CD4-positive, alpha-beta memory T cell (primary cell): Measurements from ENCODE around the gene PLCL1. TPM values are rescaled to one million over a fixed set of nuclear protein-coding genes. Genes with fewer than 3 reads are reported as not detected.
A peak's percentile ranks its signal among the peaks of the same experiment; 100 is the strongest.

Experiments
- CTCF ChIA-PET: fragments of 350-600 bp; sonication (Branson Sonifier 250); formaldehyde crosslinking; loops from one replicate; lab custom pipeline; 2021; ENCODE audit warnings: inconsistent platforms; ENCODE audit not compliant: partially characterized antibody; lab: Charles Lee
- POLR2A ChIA-PET: fragments of 350-600 bp; sonication (Branson Sonifier 250); formaldehyde crosslinking; loops from one replicate; lab custom pipeline; 2021; ENCODE audit not compliant: partially characterized antibody; lab: Charles Lee
- DNase-seq, 5 donors: peaks; one replicate each; pipeline versions ENCODE4 v3.0.0 to v3.0.0-alpha.2; 2020 to 2022; ENCODE audit warnings: mixed read lengths in 1 of 5
- H3K27ac ChIP-seq: one replicate; pipeline ENCODE4 v1.7.0; 2013; ENCODE audit warnings: low read depth, low read length
- H3K27me3 ChIP-seq: 2 replicates; pipeline ENCODE4 v1.7.0; 2013; ENCODE audit warnings: mild to moderate bottlenecking, low read length, moderate library complexity; ENCODE audit not compliant: insufficient read depth
- H3K36me3 ChIP-seq: 2 replicates; pipeline ENCODE4 v1.7.0; 2013; ENCODE audit warnings: mild to moderate bottlenecking, low read length, moderate library complexity; ENCODE audit not compliant: insufficient read depth
- H3K4me1 ChIP-seq: 2 replicates; pipeline ENCODE4 v1.7.0; 2013; ENCODE audit warnings: mild to moderate bottlenecking, low read length, moderate library complexity; ENCODE audit not compliant: insufficient read depth
- H3K4me3 ChIP-seq, 2 donors: one replicate each; pipeline ENCODE4 v1.7.0; 2013; ENCODE audit warnings: low read length in 2 of 2, mild to moderate bottlenecking in 1 of 2
- H3K9me3 ChIP-seq, 2 donors: one replicate each; pipeline ENCODE4 v1.7.0; 2013; ENCODE audit warnings: low read length in 2 of 2, control low read depth in 1 of 2; ENCODE audit not compliant: control insufficient read depth in 1 of 2
- H3K27ac Mint-ChIP-seq, 7 donors: one replicate each; pipeline ENCODE4 v1.8.0; 2020 to 2021; ENCODE audit warnings: mixed read lengths in 7 of 7, mild to moderate bottlenecking in 6 of 7, inconsistent platforms in 3 of 7, moderate library complexity in 3 of 7
- H3K27me3 Mint-ChIP-seq, 2 donors: one replicate each; pipeline ENCODE4 v1.8.0; 2020 to 2021; ENCODE audit warnings: mixed read lengths in 2 of 2
- H3K36me3 Mint-ChIP-seq, 2 donors: one replicate each; pipeline ENCODE4 v1.8.0; 2020 to 2021; ENCODE audit warnings: mixed read lengths in 2 of 2, inconsistent platforms in 1 of 2, mild to moderate bottlenecking in 1 of 2
- H3K4me1 Mint-ChIP-seq, 4 donors: one replicate each; pipeline ENCODE4 v1.8.0; 2020 to 2021; ENCODE audit warnings: mixed read lengths in 4 of 4, mild to moderate bottlenecking in 1 of 4
- H3K4me3 Mint-ChIP-seq, 8 donors: one replicate each; pipeline ENCODE4 v1.8.0; 2020 to 2021; ENCODE audit warnings: mixed read lengths in 8 of 8, mild to moderate bottlenecking in 7 of 8, moderate library complexity in 6 of 8, inconsistent platforms in 3 of 8
- H3K9me3 Mint-ChIP-seq, 8 donors: one replicate each; pipeline ENCODE4 v1.8.0; 2020 to 2021; ENCODE audit warnings: mixed read lengths in 8 of 8, mild to moderate bottlenecking in 5 of 8, inconsistent platforms in 3 of 8, moderate library complexity in 1 of 8
- intact Hi-C: fragments of 100-400 bp; cut with micrococcal nuclease; formaldehyde crosslinking; loops from one replicate; pipeline ENCODE4 v1.15.1; 2023
- polyA plus RNA-seq, 2 donors: library from polyadenylated mRNA; unstranded; fragments of 300-500 nt; fragmentation: Illumina TruSeq; gene quantifications; one replicate each; pipeline ENCODE4 v1.2.3, GENCODE V29; 2021
- total RNA-seq, 2 experiments: library from RNA; stranded (reverse); gene quantifications; one replicate each; pipeline ENCODE4 v1.2.3, GENCODE V29; 2021

Gene PLCL1
- total and polyA plus RNA-seq, 4 experiments from 2014 or later = 5.5 to 17.6 (median 12.4) TPM

DNA sequence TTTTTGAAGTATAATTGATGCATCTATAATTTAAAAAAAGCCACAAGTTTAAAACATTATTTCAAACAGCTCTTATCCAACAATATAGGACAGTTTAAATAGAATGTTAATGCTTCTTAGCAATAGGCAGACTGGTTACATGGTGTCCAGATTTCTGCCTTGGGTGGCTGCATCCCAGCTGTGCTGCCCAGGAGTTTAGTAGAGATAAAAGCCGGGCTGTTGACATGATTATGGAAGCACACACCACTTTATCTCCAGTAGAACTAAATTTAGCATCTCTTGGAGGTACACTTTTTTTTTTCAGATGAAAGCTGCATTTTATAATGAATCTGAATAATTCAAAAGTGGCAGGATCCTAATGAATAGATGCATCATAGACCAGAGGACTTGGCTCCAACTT is 309.7 kb downstream of the PLCL1 start:
- ChIA-PET CTCF (interaction anchor here (1.0 kb wide), 1 partner anchor 13 kb away, joined by 3 read pairs; no protein-coding TSS in a partner anchor), POLR2A (no interaction called here)
- H3K36me3 ChIP-seq = no peaks in the 10 kb centered on the region
- H3K27me3 ChIP-seq = no peaks in the 10 kb centered on the region
- no peaks in the 10 kb centered on the region for H3K4me1 ChIP-seq
- Mint-ChIP-seq H3K4me3 (no peak overlapping the region), H3K27me3 (no peaks in the 10 kb centered on the region), H3K9me3 (no peaks in the 10 kb centered on the region), H3K36me3 (peaks cover 2 to 16% of the 10 kb centered on the region in 2 donors), H3K27ac (no peak overlapping the region), H3K4me1 (peaks cover 0 to 4% (median 1%) of the 10 kb centered on the region in 4 donors)
- intact Hi-C loops = no loop called here
- no peak for DNase-seq
- H3K9me3 ChIP-seq = no peaks in the 10 kb centered on the region
- H3K27ac ChIP-seq = no peak overlapping the region
- H3K4me3 ChIP-seq = no peak overlapping the region

DNA sequence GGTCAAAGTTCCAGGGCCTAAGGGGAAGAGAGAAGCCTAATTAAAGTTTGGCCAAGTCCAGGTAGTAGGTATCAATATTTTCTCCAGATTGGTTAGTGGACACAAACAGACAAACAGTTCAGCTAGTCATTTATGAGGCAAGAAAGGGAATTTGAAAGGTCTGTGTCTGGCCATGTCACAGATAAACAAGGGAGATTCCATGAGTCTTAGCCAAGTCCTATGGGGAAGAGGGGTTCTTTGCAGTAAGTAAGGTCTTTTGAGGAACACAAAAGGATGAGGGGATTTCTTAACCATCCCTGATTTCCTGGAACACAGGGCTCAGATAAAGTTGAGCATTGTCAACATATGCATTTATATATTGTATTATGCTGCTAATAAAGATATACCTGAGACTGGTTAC is 310.8 kb downstream of the PLCL1 start:
- Histone ChIP-seq H3K4me3 (no peak overlapping the region), H3K9me3 (no peaks in the 10 kb centered on the region), H3K27ac (no peak overlapping the region), H3K36me3 (no peaks in the 10 kb centered on the region), H3K4me1 (no peaks in the 10 kb centered on the region), H3K27me3 (no peaks in the 10 kb centered on the region)
- ChIA-PET CTCF (no interaction called here), POLR2A (no interaction called here)
- no peak for DNase-seq
- intact Hi-C loops = no loop called here
- Mint-ChIP-seq H3K4me1 (peaks cover 0 to 4% (median 1%) of the 10 kb centered on the region in 4 donors), H3K27ac (peak overlapping the region in 1 of 7 donors; percentile 42), H3K9me3 (no peaks in the 10 kb centered on the region), H3K36me3 (peaks cover 2 to 21% of the 10 kb centered on the region in 2 donors), H3K4me3 (no peak overlapping the region), H3K27me3 (no peaks in the 10 kb centered on the region)

DNA sequence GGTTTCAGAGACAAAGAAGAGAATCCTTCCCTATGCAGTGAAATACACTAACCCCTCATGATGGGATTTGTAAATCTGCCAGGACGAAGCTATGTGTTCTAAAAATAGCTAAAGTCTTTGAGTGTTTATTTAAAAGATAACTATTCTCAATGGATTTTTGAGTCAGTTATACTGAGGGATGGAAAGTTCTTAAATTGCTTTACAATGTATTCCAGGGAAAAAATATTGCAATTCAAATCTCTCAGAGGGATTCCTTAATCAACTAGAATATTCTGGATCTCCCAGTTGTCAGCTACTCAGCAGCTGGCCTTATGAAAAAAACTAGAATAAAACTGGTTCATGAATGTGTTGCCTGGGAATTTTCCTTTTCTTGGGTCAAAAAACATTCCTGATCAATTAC is 312.4 kb downstream of the PLCL1 start:
- H3K27ac ChIP-seq = no peak overlapping the region
- H3K4me1 Mint-ChIP-seq = peaks cover 0 to 4% (median 1%) of the 10 kb centered on the region in 4 donors
- no peaks in the 10 kb centered on the region for H3K9me3 Mint-ChIP-seq
- intact Hi-C loops = no loop called here
- H3K36me3 ChIP-seq = no peaks in the 10 kb centered on the region
- CTCF ChIA-PET = interaction anchor here (4.3 kb wide), 1 partner anchor 11 kb away, joined by 15 read pairs; no protein-coding TSS in a partner anchor
- H3K36me3 Mint-ChIP-seq = peaks cover 6 to 28% of the 10 kb centered on the region in 2 donors
- H3K27ac Mint-ChIP-seq = no peak overlapping the region
- H3K4me3 ChIP-seq = no peak overlapping the region
- DNase-seq = no peak
- H3K4me1 ChIP-seq = no peaks in the 10 kb centered on the region
- POLR2A ChIA-PET = no interaction called here
- H3K4me3 Mint-ChIP-seq = no peak overlapping the region
- no peaks in the 10 kb centered on the region for H3K9me3 ChIP-seq
- no peaks in the 10 kb centered on the region for H3K27me3 ChIP-seq
- H3K27me3 Mint-ChIP-seq = no peaks in the 10 kb centered on the region

DNA sequence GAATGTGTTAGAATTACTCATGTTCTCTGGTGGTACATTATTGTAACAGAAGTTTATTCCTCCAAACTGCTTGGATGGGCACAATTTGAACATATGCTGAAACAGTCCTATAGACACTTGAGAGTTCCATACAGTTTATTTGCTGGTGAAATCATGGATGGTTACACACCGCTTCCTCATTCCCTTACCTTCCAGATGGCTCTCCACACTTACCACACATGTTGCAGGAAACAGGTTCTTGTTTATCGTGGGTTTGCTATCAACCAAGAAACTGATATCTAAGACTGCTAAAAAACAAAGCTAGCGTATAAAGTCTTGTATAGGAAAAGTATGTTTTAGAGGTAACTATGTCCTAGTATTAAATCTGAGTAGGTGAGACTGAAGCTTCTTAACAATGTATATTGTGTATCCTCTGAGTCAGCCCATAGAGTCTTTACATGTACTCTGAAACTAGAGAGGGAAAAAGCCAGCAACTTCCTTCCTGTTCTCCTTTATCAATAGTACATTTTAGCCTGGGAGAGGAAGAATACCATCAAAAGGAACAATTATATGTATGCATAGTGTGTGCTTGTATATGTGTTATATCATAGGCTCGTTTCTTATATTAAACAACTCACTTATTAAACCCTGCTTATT is 313.1 kb downstream of the PLCL1 start:
- CTCF ChIA-PET = interaction anchor here (4.3 kb wide), 1 partner anchor 10 kb away, joined by 15 read pairs; no protein-coding TSS in a partner anchor

DNA sequence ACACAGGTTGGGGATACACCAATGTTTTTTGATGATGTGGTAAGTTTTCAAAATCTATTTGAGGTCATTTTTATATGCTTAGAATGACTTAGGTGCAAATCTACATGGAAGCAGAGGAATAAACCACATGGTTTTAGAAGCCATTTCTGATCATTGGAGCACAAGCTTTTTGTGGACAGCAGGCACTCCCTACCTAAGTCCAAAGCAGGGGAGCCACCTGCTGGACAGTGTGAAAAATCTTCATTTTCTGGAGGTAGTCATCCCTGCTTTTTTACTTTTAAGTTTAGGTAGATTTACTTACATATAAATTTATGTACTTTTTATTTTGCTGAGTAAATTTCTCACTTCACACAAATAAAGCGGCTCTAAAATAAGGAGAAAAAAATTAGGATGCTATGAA is 323.2 kb downstream of the PLCL1 start:
- Mint-ChIP-seq H3K4me1 (peaks cover 0 to 1% (median under 1%) of the 10 kb centered on the region in 4 donors), H3K36me3 (peaks cover 0 to 15% of the 10 kb centered on the region in 2 donors), H3K27me3 (peaks cover 0 to 1% of the 10 kb centered on the region in 2 donors), H3K4me3 (no peak overlapping the region), H3K9me3 (no peaks in the 10 kb centered on the region), H3K27ac (no peak overlapping the region)
- H3K27me3 ChIP-seq = no peaks in the 10 kb centered on the region
- no peak overlapping the region for H3K27ac ChIP-seq
- ChIA-PET CTCF (interaction anchor here (0.7 to 4.1 kb wide), 23 partner anchors 8 to 340 kb away, joined by 3 to 29 read pairs (median 4); partner anchors contain the start of gene PLCL1), POLR2A (interaction anchor here (1.0 kb wide), 1 partner anchor 314 kb away, joined by 3 read pairs; no protein-coding TSS in a partner anchor)
- intact Hi-C loops = loop anchor here (1.0 to 5.0 kb wide), 5 partner anchors 120 to 420 kb away; no protein-coding TSS in a partner anchor
- peak in 4 of 5 donors; percentile 37 to 49 (median 42) for DNase-seq
- H3K4me1 ChIP-seq = no peaks in the 10 kb centered on the region
- no peaks in the 10 kb centered on the region for H3K9me3 ChIP-seq
- no peaks in the 10 kb centered on the region for H3K36me3 ChIP-seq
- no peak overlapping the region for H3K4me3 ChIP-seq

More for the DNA sequence above, 313.1 kb downstream of the PLCL1 start:
- POLR2A ChIA-PET = interaction anchor here (0.6 kb wide), 1 partner anchor 22 kb away, joined by 3 read pairs; no protein-coding TSS in a partner anchor
- Histone ChIP-seq H3K4me3 (no peak overlapping the region), H3K4me1 (no peaks in the 10 kb centered on the region), H3K27ac (no peak overlapping the region), H3K27me3 (no peaks in the 10 kb centered on the region), H3K9me3 (no peaks in the 10 kb centered on the region), H3K36me3 (no peaks in the 10 kb centered on the region)
- H3K4me3 Mint-ChIP-seq = no peak overlapping the region
- H3K4me1 Mint-ChIP-seq = peaks cover 0 to 4% (median 1%) of the 10 kb centered on the region in 4 donors
- intact Hi-C loops = no loop called here
- no peak overlapping the region for H3K27ac Mint-ChIP-seq
- peaks cover 4 to 23% of the 10 kb centered on the region in 2 donors for H3K36me3 Mint-ChIP-seq
- no peaks in the 10 kb centered on the region for H3K27me3 Mint-ChIP-seq
- no peaks in the 10 kb centered on the region for H3K9me3 Mint-ChIP-seq
- no peak for DNase-seq

DNA sequence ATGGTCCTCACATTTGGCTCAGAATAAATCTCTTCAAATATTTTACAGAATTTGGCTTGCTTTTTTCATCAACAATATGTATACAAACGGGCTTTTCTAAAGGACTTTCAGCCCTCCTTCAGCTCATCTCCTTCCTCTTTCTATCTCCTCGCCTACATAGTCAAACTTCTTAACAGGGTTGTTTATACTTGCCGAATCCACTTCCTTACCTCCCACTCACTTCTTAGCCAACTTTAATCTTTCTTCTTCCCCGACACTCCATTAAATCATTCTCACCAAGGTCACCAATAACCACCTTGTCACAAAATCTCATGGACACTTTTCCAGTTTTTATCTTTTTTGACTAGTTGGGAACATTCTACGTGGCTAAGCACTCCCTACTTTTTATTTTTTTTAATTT is 325.2 kb downstream of the PLCL1 start:
- H3K4me1 ChIP-seq = no peaks in the 10 kb centered on the region
- Mint-ChIP-seq H3K27ac (peak overlapping the region in 2 of 7 donors; percentile 32 to 60), H3K27me3 (peaks cover 0 to 1% of the 10 kb centered on the region in 2 donors), H3K36me3 (peaks cover 0 to 19% of the 10 kb centered on the region in 2 donors), H3K4me3 (no peak overlapping the region), H3K9me3 (no peaks in the 10 kb centered on the region), H3K4me1 (peaks cover 0 to 1% (median under 1%) of the 10 kb centered on the region in 4 donors)
- no peaks in the 10 kb centered on the region for H3K9me3 ChIP-seq
- intact Hi-C loops = loop anchor here (5.0 kb wide), 1 partner anchor 122 kb away; no protein-coding TSS in a partner anchor
- no peak overlapping the region for H3K4me3 ChIP-seq
- DNase-seq = no peak
- H3K36me3 ChIP-seq = no peaks in the 10 kb centered on the region
- ChIA-PET CTCF (no interaction called here), POLR2A (no interaction called here)
- no peak overlapping the region for H3K27ac ChIP-seq
- H3K27me3 ChIP-seq = no peaks in the 10 kb centered on the region

DNA sequence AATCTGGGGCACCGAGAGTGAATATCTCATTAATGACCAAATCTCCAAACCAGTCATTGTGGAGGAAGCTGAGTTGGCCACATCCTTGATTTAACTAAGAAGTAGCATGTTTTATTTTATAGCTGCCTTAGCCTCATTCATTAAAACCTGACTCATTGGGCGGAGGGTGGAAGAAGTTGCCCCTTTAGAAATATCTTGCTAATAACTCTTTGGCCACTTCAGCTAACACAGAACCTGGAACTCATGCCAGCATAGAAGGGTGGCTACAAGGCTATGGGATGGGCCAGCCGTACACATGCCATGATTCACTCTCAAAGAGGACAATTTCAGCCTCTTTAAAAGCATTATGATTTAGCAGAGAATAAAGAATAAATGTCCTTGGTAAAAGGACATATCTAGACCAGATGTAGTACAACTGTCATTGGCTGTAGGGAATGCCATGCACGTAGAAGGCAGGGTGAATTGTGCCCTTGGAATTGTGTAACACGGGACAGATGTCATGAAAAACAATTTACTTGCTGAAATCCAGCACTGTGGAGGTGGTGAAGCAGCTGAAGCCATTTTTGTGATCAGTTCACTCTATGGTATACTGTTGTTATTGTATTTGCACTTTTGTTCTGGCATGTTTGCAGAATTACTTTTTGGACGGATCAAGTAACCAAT is 330.0 kb downstream of the PLCL1 start:
- H3K27ac Mint-ChIP-seq = no peak overlapping the region

More for the DNA sequence above, 330.0 kb downstream of the PLCL1 start:
- H3K36me3 Mint-ChIP-seq = peaks cover 2 to 19% of the 10 kb centered on the region in 2 donors
- H3K9me3 Mint-ChIP-seq = peaks cover 0 to 3% (median 0%) of the 10 kb centered on the region in 8 donors
- no peak overlapping the region for H3K4me3 Mint-ChIP-seq
- H3K4me1 Mint-ChIP-seq = no peaks in the 10 kb centered on the region
- Histone ChIP-seq H3K27ac (no peak overlapping the region), H3K4me3 (no peak overlapping the region), H3K27me3 (no peaks in the 10 kb centered on the region), H3K4me1 (no peaks in the 10 kb centered on the region), H3K9me3 (no peaks in the 10 kb centered on the region), H3K36me3 (no peaks in the 10 kb centered on the region)
- ChIA-PET POLR2A (no interaction called here), CTCF (interaction anchor here (1.3 to 2.8 kb wide), 2 partner anchors 8 to 12 kb away, joined by 3 to 11 read pairs; no protein-coding TSS in a partner anchor)
- intact Hi-C loops = no loop called here
- no peaks in the 10 kb centered on the region for H3K27me3 Mint-ChIP-seq
- DNase-seq = no peak
